Peyer's patch (tissue), 4 donors: Measurements from ENCODE around the gene HRH3. TPM values are rescaled to one million over a fixed set of nuclear protein-coding genes. Genes with fewer than 3 reads are reported as not detected.

ENCODE experiments used
- DNase-seq, 3 donors: peaks; one replicate each; pipeline ENCODE4 v3.0.0-alpha.2; 2017 to 2019
- H3K27ac ChIP-seq, 4 donors: fragments of 200-600 bp; sonication (generic); one replicate each; pipeline ENCODE4 v1.5.1; 2016 to 2019
- H3K27me3 ChIP-seq, 2 donors: fragments of 200-600 bp; sonication (generic); one replicate each; pipeline ENCODE4 v1.5.1; 2019
- H3K36me3 ChIP-seq, 3 donors: fragments of 200-600 bp; sonication (generic); one replicate each; pipeline ENCODE4 v1.5.1; 2016 to 2019
- H3K4me1 ChIP-seq, 4 donors: fragments of 200-600 bp; sonication (generic); one replicate each; pipeline ENCODE4 v1.5.1; 2016 to 2019
- H3K4me3 ChIP-seq, 4 donors: fragments of 200-600 bp; sonication (generic); 1 replicate in 3 of 4; 2 replicates in 1 of 4; pipeline ENCODE4 v1.5.1; 2016 to 2019; ENCODE audit warnings: mild to moderate bottlenecking in 1 of 4
- H3K9me3 ChIP-seq, 4 donors: fragments of 200-600 bp; sonication (generic); one replicate each; pipeline ENCODE4 v1.5.1; 2016 to 2019; ENCODE audit warnings: mild to moderate bottlenecking in 1 of 4
- POLR2A ChIP-seq, 2 donors: fragments of 450-650 bp; IDR thresholded peaks; one replicate each; pipeline ENCODE4 v1.5.1; 2017; ENCODE audit warnings: antibody characterized with exemption in 2 of 2, mild to moderate bottlenecking in 2 of 2, moderate library complexity in 2 of 2
- total RNA-seq, 4 donors: library from RNA; depleted of rRNA; stranded (reverse); fragments of >200 nt; gene quantifications; one replicate each; pipeline ENCODE4 v1.1.0, GENCODE V29; 2016
- TF ChIP-seq, protein P1 (sequence below), 6 experiments: fragments of 450-650 bp in 4 of 6; fragments of 200-600 bp in 2 of 6; sonication (generic) in 1 of 6; IDR thresholded peaks; one replicate each; pipeline ENCODE4 v1.5.1; 2017 to 2019; ENCODE audit warnings: antibody characterized with exemption in 6 of 6, mild to moderate bottlenecking in 3 of 6, moderate library complexity in 1 of 6

The HRH3 gene
- total RNA-seq, 4 donors from 2014 or later, result 0.27 TPM; not detected in 3

DNA sequence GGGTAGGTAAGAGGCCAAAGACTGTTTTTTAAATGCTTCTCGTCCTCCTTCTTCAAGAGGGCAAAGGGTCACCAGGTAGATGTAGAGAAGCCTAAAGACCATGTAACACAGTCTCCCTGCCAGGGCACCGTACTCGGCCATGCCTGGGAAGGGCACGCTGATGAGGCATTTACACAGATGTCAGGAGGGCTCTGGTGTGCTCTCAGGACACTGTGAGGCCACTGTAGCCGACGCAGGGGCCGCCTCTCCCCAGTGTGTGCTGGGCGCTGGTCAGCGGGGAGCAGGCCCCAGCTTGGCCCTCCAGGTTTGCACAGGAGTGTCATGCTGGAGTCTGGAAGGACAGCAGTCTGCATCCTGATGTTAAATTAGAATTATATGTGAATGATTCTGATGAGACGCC, 44.4 kb downstream of the HRH3 start:
- peaks cover 0 to 34% (median 0%) of the 10 kb centered on the region in 3 donors for H3K36me3 ChIP-seq
- TF ChIP-seq, protein P1, sequence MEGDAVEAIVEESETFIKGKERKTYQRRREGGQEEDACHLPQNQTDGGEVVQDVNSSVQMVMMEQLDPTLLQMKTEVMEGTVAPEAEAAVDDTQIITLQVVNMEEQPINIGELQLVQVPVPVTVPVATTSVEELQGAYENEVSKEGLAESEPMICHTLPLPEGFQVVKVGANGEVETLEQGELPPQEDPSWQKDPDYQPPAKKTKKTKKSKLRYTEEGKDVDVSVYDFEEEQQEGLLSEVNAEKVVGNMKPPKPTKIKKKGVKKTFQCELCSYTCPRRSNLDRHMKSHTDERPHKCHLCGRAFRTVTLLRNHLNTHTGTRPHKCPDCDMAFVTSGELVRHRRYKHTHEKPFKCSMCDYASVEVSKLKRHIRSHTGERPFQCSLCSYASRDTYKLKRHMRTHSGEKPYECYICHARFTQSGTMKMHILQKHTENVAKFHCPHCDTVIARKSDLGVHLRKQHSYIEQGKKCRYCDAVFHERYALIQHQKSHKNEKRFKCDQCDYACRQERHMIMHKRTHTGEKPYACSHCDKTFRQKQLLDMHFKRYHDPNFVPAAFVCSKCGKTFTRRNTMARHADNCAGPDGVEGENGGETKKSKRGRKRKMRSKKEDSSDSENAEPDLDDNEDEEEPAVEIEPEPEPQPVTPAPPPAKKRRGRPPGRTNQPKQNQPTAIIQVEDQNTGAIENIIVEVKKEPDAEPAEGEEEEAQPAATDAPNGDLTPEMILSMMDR (IDR thresholded peaks at IDR 0.05), result no peak
- no peak for TF ChIP-seq POLR2A (IDR thresholded peaks at IDR 0.05)
- H3K27ac ChIP-seq, result no peak overlapping the region

DNA sequence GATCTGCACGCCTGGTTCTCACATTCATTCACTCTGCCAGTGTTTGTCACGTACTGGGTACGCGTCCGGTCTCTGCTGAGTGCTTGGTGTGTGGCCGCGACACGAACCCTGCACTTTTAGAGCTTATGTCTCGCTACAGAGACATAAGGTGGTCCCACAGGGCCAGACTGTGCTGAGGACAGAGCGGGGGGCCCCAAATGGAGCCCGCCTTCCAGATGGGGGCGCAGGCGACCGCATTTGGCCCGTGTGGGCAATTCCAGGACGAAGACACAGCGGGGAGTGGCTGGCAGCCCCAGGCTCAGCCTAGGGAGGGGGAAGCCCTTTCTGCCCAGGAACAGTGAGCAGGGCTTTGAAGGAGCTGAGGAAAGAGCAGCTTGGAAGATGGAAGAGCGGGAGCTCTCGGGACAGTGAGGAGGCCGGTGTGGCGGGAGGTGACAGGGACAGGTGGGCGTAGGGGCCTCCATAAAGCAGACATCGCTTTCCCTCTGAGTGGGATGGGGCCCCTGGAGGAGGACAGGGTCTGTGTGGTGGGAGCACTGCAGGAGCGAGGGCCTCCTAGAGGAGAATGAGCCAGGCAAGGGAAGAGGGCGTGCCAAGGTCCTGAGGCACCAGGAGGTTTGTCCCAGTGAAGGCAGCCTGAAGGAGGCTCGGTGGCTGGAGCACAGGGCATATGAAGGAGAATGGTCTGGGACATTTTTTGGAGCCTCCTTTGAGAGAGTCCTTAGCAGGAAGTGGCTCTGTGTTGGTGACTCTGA, 45.0 kb downstream of the HRH3 start:
- DNase-seq, result peak in 1 of 3 donors; percentile 18
- peaks cover 0 to 32% (median 0%) of the 10 kb centered on the region in 3 donors for H3K36me3 ChIP-seq

More for the DNA sequence above, 44.4 kb downstream of the HRH3 start:
- Histone ChIP-seq H3K4me1 (no peaks in the 10 kb centered on the region), H3K9me3 (no peaks in the 10 kb centered on the region), H3K4me3 (no peak overlapping the region), H3K27me3 (no peaks in the 10 kb centered on the region)
- DNase-seq, result peak in 1 of 3 donors; percentile 21

DNA sequence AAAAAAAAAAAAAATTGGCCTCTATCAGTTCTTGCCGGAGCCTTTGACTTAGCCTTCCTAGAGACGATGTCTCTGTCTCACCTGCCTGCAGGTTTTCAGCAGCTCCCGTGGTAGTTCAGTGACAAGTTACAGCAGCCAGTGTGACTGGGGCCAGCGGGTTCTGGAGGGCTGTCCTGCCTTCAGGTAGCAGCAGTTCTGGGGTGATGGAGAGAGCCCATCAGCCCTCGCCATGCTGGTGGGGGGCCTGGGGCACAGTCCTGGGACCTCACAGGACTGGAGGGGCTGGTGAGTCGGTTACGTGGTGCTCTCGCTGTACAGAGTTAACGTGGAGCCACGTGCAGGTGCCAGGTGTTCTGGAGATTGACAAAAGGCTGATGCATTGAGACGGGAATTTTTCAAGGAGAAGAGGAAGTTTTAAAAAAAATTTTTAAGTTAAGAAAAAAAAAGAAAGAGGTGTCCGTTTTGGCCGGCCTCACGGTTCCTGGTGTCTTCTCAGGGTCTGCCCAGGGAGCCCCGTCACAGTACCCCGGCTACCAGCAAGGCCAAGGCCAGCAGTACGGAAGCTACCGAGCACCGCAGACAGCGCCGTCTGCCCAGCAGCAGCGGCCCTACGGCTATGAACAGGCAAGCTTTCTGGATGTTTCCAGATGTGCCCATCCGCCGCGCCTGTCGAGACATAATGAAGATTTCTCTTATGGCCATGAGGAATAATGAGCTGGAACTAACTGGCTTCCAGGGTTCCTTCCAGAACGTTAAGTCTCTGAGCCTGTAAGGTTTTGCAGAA, 45.9 kb downstream of the HRH3 start:
- no peak for DNase-seq
- no peaks in the 10 kb centered on the region for H3K4me1 ChIP-seq
- no peaks in the 10 kb centered on the region for H3K27me3 ChIP-seq
- H3K4me3 ChIP-seq, result no peak overlapping the region
- no peaks in the 10 kb centered on the region for H3K9me3 ChIP-seq
- no peak overlapping the region for H3K27ac ChIP-seq
- peaks cover 0 to 30% (median 0%) of the 10 kb centered on the region in 3 donors for H3K36me3 ChIP-seq
- TF ChIP-seq POLR2A (IDR thresholded peaks at IDR 0.05), result no peak
- TF ChIP-seq, protein P1 (IDR thresholded peaks at IDR 0.05), result no peak

More for the DNA sequence above, 45.0 kb downstream of the HRH3 start:
- H3K9me3 ChIP-seq, result no peaks in the 10 kb centered on the region
- no peak overlapping the region for H3K27ac ChIP-seq
- no peaks in the 10 kb centered on the region for H3K27me3 ChIP-seq
- no peaks in the 10 kb centered on the region for H3K4me1 ChIP-seq
- H3K4me3 ChIP-seq, result no peak overlapping the region
- TF ChIP-seq, protein P1 (IDR thresholded peaks at IDR 0.05), result no peak
- no peak for TF ChIP-seq POLR2A (IDR thresholded peaks at IDR 0.05)

DNA sequence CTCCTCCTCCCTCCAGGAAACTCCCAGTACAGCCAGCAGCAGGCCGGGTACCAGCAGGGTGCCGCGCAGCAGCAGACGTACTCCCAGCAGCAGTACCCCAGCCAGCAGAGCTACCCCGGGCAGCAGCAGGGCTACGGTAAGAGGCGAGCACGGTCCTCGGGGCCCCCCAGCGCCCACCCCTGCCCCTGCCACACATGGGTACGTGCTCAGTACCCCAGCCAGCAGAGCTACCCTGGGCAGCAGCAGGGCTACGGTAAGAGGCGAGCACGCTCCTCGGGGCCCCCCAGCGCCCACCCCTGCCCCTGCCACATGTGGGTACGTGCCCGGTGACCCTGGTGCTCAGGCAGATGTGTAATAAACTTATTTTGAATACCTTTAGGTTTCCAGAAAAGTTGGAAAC, 47.4 kb downstream of the HRH3 start:
- Histone ChIP-seq H3K27me3 (no peaks in the 10 kb centered on the region), H3K27ac (no peak overlapping the region), H3K9me3 (no peaks in the 10 kb centered on the region), H3K4me3 (no peak overlapping the region), H3K36me3 (peaks cover 0 to 41% (median 0%) of the 10 kb centered on the region in 3 donors), H3K4me1 (no peaks in the 10 kb centered on the region)
- DNase-seq, result no peak
- TF ChIP-seq, protein P1 (IDR thresholded peaks at IDR 0.05), result no peak
- TF ChIP-seq POLR2A (IDR thresholded peaks at IDR 0.05), result no peak

DNA sequence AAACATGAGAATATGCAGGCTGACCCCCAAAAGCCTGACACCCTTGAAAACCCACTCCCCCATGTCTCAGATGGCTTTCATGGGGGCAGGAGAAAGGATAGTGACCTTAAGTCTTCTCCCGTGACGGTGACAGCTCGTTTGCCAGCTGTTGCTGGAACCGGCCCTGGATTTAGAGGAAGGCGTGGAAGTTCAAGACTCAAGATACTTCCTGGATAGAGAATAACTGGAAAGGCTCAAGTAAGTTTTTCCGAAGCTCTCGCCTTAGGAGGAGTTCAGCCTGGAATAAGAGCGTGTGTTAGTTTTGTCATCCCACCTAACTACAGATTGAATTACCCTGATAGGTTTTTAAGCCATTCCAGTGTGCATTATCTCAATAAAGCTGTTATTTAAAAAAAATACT, 48.8 kb downstream of the HRH3 start:
- no peak for DNase-seq
- TF ChIP-seq, protein P1 (IDR thresholded peaks at IDR 0.05), result no peak
- no peak for TF ChIP-seq POLR2A (IDR thresholded peaks at IDR 0.05)

More for the DNA sequence above, 48.8 kb downstream of the HRH3 start:
- Histone ChIP-seq H3K27me3 (no peaks in the 10 kb centered on the region), H3K9me3 (no peaks in the 10 kb centered on the region), H3K4me1 (no peaks in the 10 kb centered on the region), H3K4me3 (no peak overlapping the region), H3K36me3 (peaks cover 0 to 43% (median 0%) of the 10 kb centered on the region in 3 donors), H3K27ac (no peak overlapping the region)
